Epithelial cell of proximal tubule (primary cell): Measurements from ENCODE around the gene INCENP. TPM values are rescaled to one million over a fixed set of nuclear protein-coding genes. Genes with fewer than 3 reads are reported as not detected.
A peak's percentile ranks its signal among the peaks of the same experiment; 100 is the strongest.

ENCODE experiments used
- DNase-seq: peaks from one replicate; pipeline ENCODE4 v3.0.0-alpha.2; 2011; ENCODE audit warnings: low read depth
- H3K4me3 ChIP-seq: 2 replicates; pipeline ENCODE4 v1.5.1; 2011; ENCODE audit warnings: low read depth, mild to moderate bottlenecking, low read length
- total RNA-seq: library from RNA; depleted of rRNA; stranded (reverse); fragments of >200 nt; gene quantifications from 2 replicates; pipeline ENCODE4 v1.2.3, GENCODE V29; 2015
- TF ChIP-seq, protein P1 (sequence below): conservative IDR thresholded peaks from 2 replicates; pipeline ENCODE4 v1.5.1; 2012; ENCODE audit warnings: low read depth, mild to moderate bottlenecking, low read length

Gene INCENP
- total RNA-seq, 1 donor from 2014 or later = 32.3 TPM

DNA sequence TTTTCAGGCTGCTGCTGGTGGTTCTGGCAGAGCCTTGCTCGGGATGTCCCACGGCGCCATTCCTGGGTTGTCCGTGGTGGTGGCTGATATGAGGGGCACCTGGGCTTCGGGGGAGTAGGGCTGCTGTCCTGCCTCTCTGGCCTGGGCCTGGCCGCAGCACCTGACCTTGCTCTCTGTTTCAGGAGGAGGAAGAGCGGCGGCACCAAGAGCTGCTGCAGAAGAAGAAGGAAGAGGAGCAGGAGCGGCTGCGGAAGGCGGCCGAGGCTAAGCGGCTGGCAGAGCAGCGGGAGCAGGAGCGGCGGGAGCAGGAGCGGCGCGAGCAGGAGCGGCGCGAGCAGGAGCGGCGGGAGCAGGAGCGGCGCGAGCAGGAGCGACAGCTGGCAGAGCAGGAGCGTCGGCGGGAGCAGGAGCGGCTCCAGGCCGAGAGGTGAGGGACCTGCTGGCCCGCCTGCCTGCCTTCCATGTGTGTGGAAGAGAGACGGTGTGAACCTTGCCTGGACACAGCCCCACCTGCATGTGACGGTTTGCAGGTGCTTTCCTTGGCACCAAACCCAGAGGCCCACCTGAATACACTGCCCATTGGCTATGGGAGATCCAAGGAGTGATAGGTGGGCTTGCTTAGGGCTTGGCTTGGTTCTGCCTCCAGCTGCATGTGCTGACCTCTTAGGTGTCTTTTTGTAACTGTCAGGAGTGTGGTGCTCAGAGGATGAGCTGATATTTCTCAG lies 22.8 kb downstream of the INCENP start:
- DNase-seq = no peak
- H3K4me3 ChIP-seq = no peak overlapping the region
- TF ChIP-seq, protein P1, sequence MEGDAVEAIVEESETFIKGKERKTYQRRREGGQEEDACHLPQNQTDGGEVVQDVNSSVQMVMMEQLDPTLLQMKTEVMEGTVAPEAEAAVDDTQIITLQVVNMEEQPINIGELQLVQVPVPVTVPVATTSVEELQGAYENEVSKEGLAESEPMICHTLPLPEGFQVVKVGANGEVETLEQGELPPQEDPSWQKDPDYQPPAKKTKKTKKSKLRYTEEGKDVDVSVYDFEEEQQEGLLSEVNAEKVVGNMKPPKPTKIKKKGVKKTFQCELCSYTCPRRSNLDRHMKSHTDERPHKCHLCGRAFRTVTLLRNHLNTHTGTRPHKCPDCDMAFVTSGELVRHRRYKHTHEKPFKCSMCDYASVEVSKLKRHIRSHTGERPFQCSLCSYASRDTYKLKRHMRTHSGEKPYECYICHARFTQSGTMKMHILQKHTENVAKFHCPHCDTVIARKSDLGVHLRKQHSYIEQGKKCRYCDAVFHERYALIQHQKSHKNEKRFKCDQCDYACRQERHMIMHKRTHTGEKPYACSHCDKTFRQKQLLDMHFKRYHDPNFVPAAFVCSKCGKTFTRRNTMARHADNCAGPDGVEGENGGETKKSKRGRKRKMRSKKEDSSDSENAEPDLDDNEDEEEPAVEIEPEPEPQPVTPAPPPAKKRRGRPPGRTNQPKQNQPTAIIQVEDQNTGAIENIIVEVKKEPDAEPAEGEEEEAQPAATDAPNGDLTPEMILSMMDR = no peak

DNA sequence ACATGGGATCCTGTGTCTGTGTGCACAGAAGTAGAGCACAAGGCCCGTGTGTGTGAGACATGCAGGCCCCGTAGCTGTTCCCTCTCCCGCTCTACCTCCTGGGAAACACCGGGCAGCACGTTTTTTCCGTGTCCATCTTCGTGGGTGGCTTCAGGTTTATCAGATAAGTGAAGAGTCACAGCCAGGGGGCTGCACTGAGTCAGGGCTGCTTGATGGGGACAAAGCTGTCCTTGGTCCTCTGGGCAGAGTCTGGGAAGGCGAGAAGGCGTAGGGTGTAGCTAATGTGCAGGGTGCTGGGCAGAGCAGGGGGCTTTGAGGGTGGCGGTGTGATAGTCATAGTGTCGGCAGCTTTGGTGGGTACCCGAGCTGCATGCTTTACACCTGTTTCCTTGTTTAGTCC lies 23.7 kb downstream of the INCENP start:
- TF ChIP-seq, protein P1 = peak; percentile 11

DNA sequence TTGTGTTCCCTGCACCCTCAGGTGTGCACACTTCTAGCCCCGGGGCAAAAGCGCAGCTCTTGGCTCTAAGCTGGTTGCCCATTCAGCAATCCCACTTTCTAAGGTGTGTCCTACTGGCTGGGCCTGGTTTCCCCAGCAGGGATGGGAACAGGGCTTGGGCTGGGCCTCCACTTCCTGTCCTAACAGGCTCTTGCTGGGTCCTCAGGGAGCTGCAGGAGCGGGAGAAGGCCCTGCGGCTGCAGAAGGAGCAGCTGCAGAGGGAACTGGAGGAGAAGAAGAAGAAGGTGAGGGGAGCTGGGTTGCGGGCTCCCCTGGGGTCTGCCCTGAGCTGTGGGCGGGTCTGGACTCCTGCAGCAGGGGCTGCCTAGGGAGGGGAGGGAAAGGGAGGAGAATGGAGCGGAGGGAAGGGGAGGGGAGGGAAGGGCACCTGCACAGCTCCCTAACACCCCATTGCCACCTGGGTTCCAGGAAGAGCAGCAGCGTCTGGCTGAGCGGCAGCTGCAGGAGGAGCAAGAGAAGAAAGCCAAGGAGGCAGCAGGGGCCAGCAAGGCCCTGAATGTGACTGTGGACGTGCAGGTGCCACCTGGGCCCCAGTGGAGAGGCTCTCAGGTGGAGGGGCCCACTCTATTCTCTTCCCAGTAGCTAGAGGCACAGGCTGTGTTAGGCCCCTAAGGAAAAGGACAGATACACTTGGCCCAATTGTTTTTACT lies 24.6 kb downstream of the INCENP start:
- no peak for DNase-seq
- H3K4me3 ChIP-seq = no peak overlapping the region
- TF ChIP-seq, protein P1 = no peak

More for the DNA sequence above, 23.7 kb downstream of the INCENP start:
- no peak for DNase-seq
- H3K4me3 ChIP-seq = no peak overlapping the region

DNA sequence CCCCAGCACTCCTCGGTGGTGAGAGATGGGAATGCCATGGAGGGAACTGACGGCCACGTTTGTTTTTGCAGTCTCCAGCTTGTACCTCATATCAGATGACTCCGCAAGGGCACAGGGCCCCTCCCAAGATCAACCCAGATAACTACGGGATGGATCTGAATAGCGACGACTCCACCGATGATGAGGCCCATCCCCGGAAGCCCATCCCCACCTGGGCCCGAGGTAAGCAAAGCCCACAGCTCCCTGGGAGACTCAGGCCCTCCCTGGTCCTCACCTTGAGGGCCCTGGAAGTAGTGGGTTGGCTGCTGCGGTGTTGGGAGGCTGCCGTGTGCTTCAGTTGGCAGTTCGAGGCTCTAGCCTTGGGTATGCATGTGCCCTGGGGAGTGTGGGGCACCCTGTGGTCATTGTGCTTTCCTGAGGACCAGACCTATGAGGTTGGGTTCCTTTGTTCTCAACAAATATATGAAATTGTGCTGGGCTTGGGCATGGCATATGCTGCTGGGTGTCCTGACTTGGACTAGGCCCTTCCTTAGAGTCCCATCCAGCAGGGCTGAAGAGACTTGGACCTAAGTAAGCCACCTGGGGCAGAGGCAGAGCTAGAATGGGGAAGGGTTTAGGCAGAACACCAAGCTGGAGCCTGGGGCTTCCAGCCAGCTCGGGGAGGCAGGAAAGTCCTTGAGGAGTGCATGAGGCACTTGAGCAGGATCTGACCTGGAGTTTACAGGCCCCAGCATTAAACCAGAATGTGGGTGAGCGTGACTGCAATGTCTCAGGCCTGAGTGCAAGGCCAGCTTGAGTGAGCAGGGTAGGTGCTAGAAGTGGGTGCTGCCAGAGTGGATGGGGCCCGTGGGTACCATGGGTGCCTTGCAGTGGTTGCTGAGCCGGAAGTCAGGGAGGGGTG lies 26.4 kb downstream of the INCENP start:
- no peak for DNase-seq
- TF ChIP-seq, protein P1 = no peak
- H3K4me3 ChIP-seq = no peak overlapping the region

DNA sequence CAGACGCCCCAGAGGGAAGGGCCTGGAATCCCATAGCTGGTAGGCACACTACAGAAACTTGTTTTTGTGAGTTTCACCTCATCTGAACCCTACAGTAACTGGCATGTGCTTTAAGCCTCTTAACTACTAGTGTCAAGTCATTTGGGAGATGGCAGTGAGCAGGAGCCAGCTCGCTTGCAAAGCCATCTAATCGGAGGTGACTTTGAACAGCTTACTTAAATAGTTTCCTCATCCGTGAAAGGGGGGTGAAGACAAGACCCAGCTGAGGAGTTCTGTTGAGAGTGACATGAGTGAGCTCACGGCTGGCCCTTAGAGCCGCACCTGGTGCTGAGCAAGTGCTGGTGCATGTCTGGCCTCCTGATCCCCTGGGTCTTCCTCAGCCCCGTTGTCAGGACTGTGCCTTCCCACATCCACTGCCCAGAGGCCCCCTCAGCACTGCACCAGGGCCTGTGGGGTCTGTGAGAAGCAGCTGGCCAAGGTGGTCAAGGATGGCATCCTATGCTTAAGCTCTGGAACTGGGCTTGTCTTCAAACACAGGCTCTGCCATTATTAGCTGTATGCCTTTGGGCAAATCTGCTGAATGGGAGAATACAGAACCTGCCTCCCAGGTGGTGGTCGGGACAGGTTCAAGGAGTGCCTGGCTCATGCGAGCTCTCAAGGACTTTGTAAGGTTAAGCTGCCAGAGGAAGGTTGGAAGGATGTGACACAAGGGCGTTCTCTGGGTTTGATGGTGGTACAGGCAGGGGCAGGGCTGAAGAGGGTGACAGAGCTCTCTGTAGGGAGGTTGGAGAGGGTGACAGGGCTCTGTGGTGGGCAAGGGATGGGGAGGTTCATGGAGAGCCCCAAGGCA lies 27.3 kb downstream of the INCENP start:
- TF ChIP-seq, protein P1 = no peak
- no peak overlapping the region for H3K4me3 ChIP-seq
- no peak for DNase-seq

DNA sequence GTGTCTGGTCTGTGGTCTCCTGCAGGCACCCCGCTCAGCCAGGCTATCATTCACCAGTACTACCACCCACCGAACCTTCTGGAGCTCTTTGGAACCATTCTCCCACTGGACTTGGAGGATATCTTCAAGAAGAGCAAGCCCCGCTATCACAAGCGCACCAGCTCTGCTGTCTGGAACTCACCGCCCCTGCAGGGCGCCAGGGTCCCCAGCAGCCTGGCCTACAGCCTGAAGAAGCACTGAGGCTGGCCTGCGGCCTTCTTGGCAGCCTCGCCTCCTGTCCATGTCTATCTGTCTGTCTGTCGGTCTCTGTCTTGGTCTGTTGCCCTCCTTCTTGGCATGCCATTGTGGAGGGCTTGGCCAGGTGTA lies 27.9 kb downstream of the INCENP start:
- TF ChIP-seq, protein P1 = no peak
- no peak for DNase-seq
- no peak overlapping the region for H3K4me3 ChIP-seq
